Hematopoietic multipotent progenitor cell treated with erythropoietin and hydrocortisone succinate and interleukin-3 and kit ligand, for 8 days (in vitro differentiated cells): ENCODE results near the gene MARCHF4.
A peak's percentile ranks its signal among the peaks of the same experiment; 100 is the strongest.

ENCODE experiments used
- DNase-seq: peaks from one replicate; pipeline ENCODE4 v3.0.0-alpha.2; 2015

Gene MARCHF4

DNA sequence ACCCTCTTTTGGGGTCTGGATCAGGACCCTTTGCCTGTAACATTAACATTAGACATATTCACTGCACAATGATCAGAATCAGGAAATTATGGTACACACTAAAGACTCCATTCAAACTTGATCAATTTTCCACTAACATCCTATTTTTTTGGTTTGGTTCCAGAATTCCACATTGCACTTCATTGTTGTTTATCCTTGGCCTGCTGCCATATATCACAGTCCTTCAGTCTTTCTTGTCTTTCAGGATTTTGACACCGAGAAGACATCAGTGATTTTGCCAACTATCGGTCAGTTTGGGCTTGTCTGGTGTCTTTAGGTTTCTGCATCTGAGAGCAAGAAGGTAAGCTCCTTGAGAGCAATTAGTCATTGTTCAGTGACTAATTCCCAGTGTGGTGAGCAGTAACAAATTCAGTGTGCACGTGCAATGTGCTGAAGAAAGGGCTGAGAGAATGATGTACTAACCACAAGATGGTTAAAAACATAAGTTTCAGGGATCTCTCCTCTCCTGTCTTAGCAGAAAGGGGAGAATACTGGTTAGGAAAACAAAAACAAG, 23.5 kb downstream of the MARCHF4 start:
- DNase-seq = no peak

DNA sequence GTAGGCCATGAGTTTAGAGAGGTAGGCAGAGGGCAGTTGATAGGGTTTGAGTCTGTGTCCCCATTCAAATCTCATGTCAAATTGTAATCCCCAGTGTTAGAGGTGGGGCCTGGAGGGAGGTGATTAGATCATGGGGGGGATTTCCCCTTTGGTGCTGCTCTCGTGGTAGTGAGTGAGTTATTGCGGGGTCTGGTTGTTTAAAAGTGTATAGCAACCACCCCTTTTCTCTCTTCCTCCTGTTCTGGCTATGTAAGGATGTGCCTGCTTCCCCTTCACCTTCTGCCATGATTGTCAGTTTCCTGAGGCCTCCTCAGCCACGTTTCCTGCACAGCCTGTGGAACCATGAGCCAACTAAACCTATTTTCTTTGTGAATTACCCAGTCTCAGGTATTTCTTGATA, 25.5 kb downstream of the MARCHF4 start:
- DNase-seq = no peak

DNA sequence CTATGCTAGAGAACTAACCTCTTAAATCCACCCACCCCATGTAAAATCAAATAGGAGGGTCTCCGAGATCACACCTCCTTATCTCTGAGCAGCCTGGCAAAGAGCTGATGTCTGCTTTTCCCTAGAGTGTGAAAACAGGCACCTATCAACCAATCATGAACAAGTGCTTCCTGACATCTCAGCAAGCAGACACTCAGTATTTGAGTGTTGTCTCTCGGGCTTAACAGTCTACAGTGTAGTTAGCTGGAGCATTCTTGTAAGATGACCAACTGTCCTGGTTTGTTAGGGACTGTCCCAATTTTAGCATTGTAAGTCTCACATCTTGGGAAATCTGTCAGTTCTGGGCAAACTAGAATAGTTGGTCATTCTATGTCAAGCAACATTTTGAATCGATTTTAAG, 26.4 kb downstream of the MARCHF4 start:
- DNase-seq = no peak

DNA sequence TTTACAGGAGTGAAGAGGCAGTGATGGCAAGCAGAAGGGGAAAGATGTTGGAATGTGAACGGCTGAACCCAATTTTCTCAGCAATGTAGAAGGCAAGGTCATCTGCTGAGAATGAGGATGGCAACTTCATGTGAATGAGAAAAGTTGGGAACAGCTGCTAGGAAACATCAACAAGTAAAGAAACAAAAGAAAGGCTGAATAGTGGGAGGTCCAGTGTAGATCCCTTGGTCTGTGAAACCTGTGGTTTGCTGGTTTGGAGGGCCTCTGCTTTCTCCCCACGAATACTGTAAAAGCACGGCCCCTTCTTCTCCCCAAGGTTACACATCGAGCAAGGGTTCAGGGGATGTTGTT, 27.4 kb downstream of the MARCHF4 start:
- no peak for DNase-seq

DNA sequence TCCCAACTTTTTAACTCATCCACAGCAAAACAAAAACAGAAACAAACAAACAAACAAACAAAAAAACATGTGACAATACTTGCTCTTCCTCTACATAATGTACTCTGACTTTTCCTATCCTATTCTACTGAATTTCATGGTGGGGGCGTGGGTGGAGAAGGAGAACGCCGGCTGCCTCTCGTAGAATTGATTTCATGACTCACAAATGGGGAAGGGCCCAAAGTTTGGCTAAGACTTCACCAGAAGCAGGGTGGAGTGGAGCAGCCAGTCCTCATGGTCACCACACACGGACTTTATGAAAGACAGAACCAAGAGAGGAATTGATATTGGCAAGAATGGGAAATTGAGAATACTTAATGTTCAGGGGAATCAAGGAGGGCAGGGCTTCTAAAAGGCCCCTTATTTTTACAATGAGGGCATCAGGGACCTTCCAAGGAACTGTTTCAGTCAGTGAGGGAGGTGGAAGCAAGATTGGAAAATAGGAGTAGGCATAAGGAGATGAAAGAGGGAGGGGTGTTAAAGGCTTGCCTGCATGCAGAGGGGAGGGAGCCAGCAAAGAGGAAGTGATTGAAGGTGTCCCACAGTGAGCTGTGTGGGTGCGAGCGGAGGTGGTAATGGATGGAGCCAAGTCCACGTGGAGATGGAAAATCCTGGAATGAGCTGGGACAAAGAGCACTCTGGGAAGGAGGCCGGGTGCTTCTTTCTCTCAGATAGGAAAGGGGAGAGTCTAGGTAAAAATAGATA, 27.9 kb downstream of the MARCHF4 start:
- DNase-seq = no peak

DNA sequence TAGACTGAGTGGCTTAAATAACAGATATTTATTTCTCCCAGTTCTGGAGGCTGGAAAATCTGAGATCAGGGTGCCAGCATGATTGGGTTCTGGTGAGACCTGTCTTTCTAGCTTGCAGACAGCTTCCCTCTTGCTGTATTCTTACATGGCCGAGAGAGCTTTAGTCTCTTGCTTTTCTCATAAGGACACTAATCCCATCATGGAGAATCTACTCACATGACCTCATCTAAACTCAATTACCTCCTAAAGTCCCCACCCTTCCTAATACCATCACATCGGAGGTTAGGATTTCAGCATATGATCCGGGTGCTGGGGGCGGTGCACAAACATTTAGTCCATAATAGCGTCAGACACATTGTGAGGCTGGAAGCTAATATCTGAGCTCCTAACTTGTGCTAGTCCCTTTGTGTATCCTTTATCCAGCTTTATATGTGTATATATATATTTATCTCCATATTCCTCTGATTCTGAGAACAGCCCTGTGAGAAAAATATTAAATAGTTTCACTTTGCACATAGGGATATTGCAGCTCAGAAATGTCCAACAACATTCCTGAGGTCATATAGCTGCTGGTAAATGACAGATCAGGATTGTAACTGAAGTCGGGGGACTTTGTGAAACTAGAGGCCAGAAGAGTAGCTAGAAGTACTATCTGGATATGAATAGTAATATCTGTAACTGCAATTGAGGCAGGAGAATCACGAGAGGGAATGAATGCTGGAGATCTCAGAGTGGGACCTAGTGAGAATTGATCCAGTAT, 28.9 kb downstream of the MARCHF4 start:
- no peak for DNase-seq

DNA sequence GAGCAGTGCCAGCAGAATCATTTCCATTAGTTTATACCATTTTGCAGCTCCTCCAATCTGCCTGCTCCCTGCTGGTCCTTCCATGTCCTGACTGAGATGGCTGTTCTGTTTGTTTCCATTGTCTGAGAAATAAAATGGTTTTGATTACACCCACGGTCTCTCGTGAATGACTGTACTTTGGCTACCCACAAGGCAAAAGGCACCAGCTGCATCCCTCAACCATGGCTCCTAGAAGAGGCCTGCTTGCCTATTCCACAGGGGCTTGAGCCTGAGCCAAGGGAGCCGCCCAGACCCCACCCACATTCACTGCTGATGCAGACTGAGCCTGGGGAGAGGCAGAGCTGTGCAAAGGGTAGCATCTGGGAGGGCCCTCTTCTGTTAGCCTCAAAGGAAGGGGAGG, 31.2 kb downstream of the MARCHF4 start:
- peak; percentile 18 for DNase-seq

DNA sequence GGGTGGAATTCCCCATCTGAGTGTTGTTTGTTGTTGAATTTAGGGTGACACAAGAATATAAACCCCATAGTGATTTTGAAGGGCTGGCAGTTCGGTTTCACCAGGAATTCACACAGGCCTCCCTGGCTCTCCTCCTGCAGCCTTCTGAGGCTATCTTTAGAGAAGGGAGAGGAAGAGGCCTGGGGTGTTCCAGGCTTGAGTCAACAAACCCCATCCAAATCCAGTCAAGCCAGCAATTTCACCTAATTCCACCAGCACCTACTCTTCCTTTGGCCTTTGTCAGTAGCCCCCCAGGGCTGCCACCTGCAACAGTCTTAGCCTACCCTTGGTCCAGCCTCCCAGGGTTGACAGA, 32.0 kb downstream of the MARCHF4 start:
- no peak for DNase-seq

DNA sequence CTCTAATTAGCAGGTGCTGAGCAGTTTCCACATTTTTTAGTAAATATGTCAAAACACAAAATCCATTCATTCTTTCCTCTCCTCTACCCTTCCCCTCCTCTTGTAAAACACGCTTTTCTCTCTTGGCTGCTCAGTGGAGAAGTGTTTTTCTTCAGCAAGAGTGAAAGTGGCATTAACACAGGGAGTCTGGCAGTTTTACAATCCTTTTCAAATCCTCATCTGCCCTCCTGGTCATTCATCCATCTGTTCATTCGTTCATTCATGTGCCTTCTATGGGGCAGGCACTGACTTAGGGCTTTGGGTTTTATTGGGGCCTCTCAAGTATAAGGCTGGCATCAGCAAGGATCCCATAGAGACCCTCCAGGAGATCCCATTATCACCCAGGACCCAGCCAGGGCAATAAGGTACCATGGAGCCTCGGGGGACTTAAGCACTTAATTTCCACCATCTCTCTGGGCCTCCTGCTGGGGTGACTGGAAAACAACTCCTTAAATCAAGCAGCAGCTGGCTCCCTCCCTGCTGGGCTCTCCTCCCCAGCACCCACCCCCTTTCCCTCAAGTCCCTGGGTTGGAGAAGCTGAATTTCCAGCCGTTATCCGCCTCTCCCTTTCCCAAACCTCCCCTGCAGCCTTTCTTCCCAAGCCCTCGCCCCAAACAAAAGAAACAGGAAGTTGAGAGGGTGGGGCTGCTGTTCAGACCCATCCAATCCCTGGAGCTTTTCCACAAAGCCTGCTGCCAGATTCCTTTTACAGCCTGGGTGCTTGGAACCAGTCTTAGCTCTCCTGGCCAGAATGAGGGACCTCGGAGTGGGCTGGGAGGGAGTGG, 32.6 kb downstream of the MARCHF4 start:
- no peak for DNase-seq

DNA sequence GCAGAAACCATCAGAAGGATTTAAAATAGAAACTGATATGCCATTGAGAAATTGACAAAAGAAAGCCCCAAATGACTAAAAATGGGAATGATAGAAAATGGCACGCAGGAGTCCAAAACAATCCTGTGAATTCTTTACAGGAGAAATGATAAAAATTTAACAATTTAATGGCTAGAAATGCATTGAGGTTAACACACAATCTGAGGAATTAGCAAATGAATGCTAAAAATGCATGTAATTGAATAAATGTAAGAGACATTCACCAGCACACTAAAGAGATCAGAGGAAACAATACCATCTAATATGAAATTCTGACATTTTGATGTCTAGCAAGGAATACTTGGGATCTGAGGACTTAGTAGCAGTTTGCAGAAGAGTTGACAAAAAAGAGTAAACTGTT, 37.0 kb downstream of the MARCHF4 start:
- no peak for DNase-seq

DNA sequence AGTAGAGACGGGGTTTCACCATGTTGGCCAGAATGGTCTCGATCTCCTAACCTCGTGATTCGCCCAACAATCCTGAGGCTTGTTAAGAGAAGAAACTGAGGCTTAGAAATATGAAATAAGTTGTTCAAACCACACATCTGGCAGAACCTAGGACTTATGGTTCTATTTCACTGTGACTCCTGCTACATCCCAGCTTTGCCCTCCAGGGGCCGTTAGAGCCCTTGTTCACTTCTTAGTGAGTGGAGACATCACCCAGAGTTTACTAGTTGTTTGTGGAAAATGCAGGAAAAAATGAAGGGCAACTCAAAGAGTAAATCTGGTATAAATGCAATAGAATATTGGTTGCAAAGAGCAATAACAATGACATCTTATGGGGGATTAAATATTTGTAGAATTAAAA, 43.9 kb downstream of the MARCHF4 start:
- DNase-seq = peak; percentile 23

DNA sequence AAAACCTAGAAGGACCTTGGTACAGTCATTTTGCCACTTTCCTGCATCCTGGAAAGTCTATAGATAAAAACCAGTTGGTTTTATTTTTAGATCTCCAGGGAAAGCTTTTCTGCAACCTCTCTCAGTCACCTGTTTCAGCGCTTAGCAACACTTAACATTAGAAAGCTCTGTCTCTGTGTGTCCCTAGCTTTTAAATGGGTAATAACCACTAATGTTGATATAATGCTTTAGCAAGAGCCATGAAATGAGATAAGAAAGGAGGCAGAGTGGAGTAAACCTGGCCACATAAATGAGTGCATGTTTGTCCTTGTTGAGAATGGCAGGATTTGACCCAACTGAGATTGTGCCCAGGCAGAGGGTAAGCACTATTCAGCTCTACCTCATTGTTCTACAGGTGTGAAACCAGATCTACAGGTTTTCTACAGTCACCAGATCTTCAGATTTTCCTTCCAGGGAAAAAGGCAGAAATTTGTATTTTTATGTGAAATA, 44.8 kb downstream of the MARCHF4 start:
- DNase-seq = no peak
